SK-N-SH (cell line): Measurements from ENCODE around the gene MED6.

Experiments used
- CTCF ChIP-seq: fragments of 200-600 bp; sonication (generic); IDR thresholded peaks from 2 replicates; pipeline ENCODE4 v1.6.1; 2017; ENCODE audit warnings: antibody characterized with exemption, mild to moderate bottlenecking, moderate library complexity
- ELF1 ChIP-seq: IDR thresholded peaks from 2 replicates; pipeline ENCODE4 v1.4.0; 2012
- EP300 ChIP-seq, 2 experiments: IDR thresholded peaks; 2 replicates each; pipeline versions ENCODE4 v1.4.0 to v1.6.1; 2012; ENCODE audit warnings: borderline replicate concordance in 1 of 2, low read depth in 1 of 2, low read length in 1 of 2
- EZH2phosphoT487 ChIP-seq: fragments of 200-600 bp; sonication (generic); IDR thresholded peaks from 2 replicates; pipeline ENCODE4 v1.6.1; 2017; ENCODE audit warnings: low read depth, mixed run types, mild to moderate bottlenecking, antibody characterized with exemption, moderate library complexity, borderline replicate concordance
- GABPA ChIP-seq: IDR thresholded peaks from 2 replicates; pipeline ENCODE4 v1.4.0; 2012; ENCODE audit warnings: low read depth, mild to moderate bottlenecking
- NFIC ChIP-seq: IDR thresholded peaks from 2 replicates; pipeline ENCODE4 v1.4.0; 2012; ENCODE audit warnings: borderline replicate concordance
- POLR2AphosphoS5 ChIP-seq: IDR thresholded peaks from 2 replicates; pipeline ENCODE4 v1.6.1; 2012; ENCODE audit warnings: low read depth, low read length
- RCOR1 ChIP-seq: fragments of 150-350 bp; IDR thresholded peaks from 2 replicates; pipeline ENCODE4 v1.6.1; 2017; ENCODE audit warnings: antibody characterized with exemption, low read length
- RFX5 ChIP-seq: IDR thresholded peaks from 2 replicates; pipeline ENCODE4 v1.6.1; 2012; ENCODE audit warnings: mild to moderate bottlenecking, improper control_type of control experiment, low read length
- SIN3A ChIP-seq: IDR thresholded peaks from 2 replicates; pipeline ENCODE4 v1.6.1; 2012; ENCODE audit warnings: low read depth, mild to moderate bottlenecking, low read length, moderate library complexity, borderline replicate concordance
- TAF1 ChIP-seq: IDR thresholded peaks from 2 replicates; pipeline ENCODE4 v1.6.1; 2012; ENCODE audit warnings: low read depth, mild to moderate bottlenecking, low read length, moderate library complexity, borderline replicate concordance
- USF2 ChIP-seq: fragments of 150-350 bp; IDR thresholded peaks from 2 replicates; pipeline ENCODE4 v1.6.1; 2017; ENCODE audit warnings: antibody characterized with exemption, low read length, low read depth, borderline replicate concordance
- ZBTB33 ChIP-seq: IDR thresholded peaks from 2 replicates; pipeline ENCODE4 v1.4.0; 2012; ENCODE audit warnings: low read depth, borderline replicate concordance

- no peak for TF ChIP-seq RCOR1
- TF ChIP-seq EP300 (IDR thresholded peaks at IDR 0.05; ENCODE audit: borderline replicate concordance in 1 of 2, low read depth in 1 of 2, low read length in 1 of 2): no peak
- no peak for TF ChIP-seq TAF1
- no peak for TF ChIP-seq POLR2AphosphoS5
- no peak for TF ChIP-seq CTCF
- TF ChIP-seq GABPA: no peak
- TF ChIP-seq SIN3A: no peak
- TF ChIP-seq ZBTB33: no peak
- no peak for TF ChIP-seq RFX5
- no peak for TF ChIP-seq EZH2phosphoT487
- TF ChIP-seq ELF1: no peak
- no peak for TF ChIP-seq USF2
- TF ChIP-seq NFIC: no peak
These were observed 24.5 kb upstream of the MED6 start for GRCh38 chr14:70624972-70625371.
